Adrenal gland (tissue), 12 donors: ENCODE measurements around the gene GALNT12. TPM values are rescaled to one million over a fixed set of nuclear protein-coding genes. Genes with fewer than 3 reads are reported as not detected.

Experiments
- DNase-seq, 7 donors: peaks; one replicate each; pipeline ENCODE4 v3.0.0-alpha.2; 2019 to 2020
- H3K27ac ChIP-seq, 5 donors: fragments of 200-600 bp; sonication (generic) in 4 of 5; 1 replicate in 3 of 5; 2 replicates in 2 of 5; pipeline versions ENCODE4 v1.5.1 to v1.8.0; 2016 to 2020; ENCODE audit warnings: mild to moderate bottlenecking in 1 of 5
- H3K27me3 ChIP-seq: fragments of 200-600 bp; 2 replicates; pipeline ENCODE4 v1.8.0; 2021
- H3K36me3 ChIP-seq, 2 donors: fragments of 200-600 bp; replicated peaks in 1 of 2; 1 replicate in 1 of 2; 2 replicates in 1 of 2; pipeline versions ENCODE4 v1.5.1 to v1.8.0; 2018 to 2022
- H3K4me1 ChIP-seq, 2 donors: fragments of 200-600 bp; replicated peaks in 1 of 2; 1 replicate in 1 of 2; 2 replicates in 1 of 2; pipeline versions ENCODE4 v1.5.1 to v1.8.0; 2018 to 2021
- H3K4me3 ChIP-seq, 4 donors: fragments of 200-600 bp; sonication (generic) in 3 of 4; one replicate each; pipeline ENCODE4 v1.5.1; 2016 to 2018
- H3K9me3 ChIP-seq, 3 donors: fragments of 200-600 bp; sonication (generic) in 1 of 3; replicated peaks in 1 of 3; 1 replicate in 2 of 3; 2 replicates in 1 of 3; pipeline versions ENCODE4 v1.5.1 to v1.8.0; 2016 to 2021
- POLR2A ChIP-seq, 2 donors: fragments of 450-650 bp; IDR thresholded peaks; one replicate each; pipeline ENCODE4 v1.6.1; 2017; ENCODE audit warnings: antibody characterized with exemption in 2 of 2, mild to moderate bottlenecking in 2 of 2, moderate library complexity in 1 of 2
- WGBS, 4 donors: extraction: QIAGEN DNeasy Blood & Tissue Kit in 2 of 4; methylation state at CpG; one replicate each; pipeline versions ENCODE4 v1.1.5 to v1.1.7; 2013 to 2017; 5-methylcytosine and 5-hydroxymethylcytosine counted together
- intact Hi-C, 2 donors: fragments of 100-400 bp; cut with DNase I; formaldehyde crosslinking; loops; one replicate each; pipeline versions ENCODE4 v1.14.1 to v1.15.0; 2022 to 2023
- polyA plus RNA-seq, 3 donors: library from polyadenylated mRNA; stranded (reverse); fragments of 200-250 nt in 2 of 3; fragments of 350-450 nt in 1 of 3; fragmentation: Illumina TruSeq in 1 of 3; extraction: RNeasy Lipid Tissue Mini Kit (QIAGEN cat#74804) in 1 of 3; gene quantifications; one replicate each; pipeline ENCODE4 v1.2.3, GENCODE V29; 2013 to 2014
- total RNA-seq, 9 donors: library from RNA; depleted of rRNA in 4 of 9; stranded (reverse); fragments of >200 nt in 4 of 9; fragments of 120-200 nt in 1 of 9; fragmentation: NEBNext Ultra II Directional in 1 of 9; extraction: Animal tissue kit (Norgen Biotek cat#: 25700) in 1 of 9; gene quantifications; one replicate each; pipeline versions ENCODE4 v1.1.0 to v1.2.4, GENCODE V29; 2013 to 2023
- TF ChIP-seq, protein P1 (sequence below), 6 experiments: fragments of 450-650 bp in 4 of 6; fragments of 200-600 bp in 2 of 6; sonication (generic) in 1 of 6; IDR thresholded peaks; 1 replicate in 5 of 6; 2 replicates in 1 of 6; pipeline versions ENCODE4 v1.5.1 to v1.8.0; 2016 to 2021; ENCODE audit warnings: antibody characterized with exemption in 6 of 6, mild to moderate bottlenecking in 2 of 6, moderate library complexity in 1 of 6
- donor health status: healthy with polysubstance abuse.
- donor health status: Bipolar disorder and iron deficiency.
- donor health status: DM: yes; HTN: yes; CAD: no.
- donor health status: DM: no; HTN: no; CAD: no.
- donor health status: DM: no; HTN: no; CAD: no.
- donor health status: DM: yes; HTN: yes; CAD: no.

GALNT12 gene
- total and polyA plus RNA-seq, 12 donors = 1.1 to 20.6 (median 4.2) TPM

DNA sequence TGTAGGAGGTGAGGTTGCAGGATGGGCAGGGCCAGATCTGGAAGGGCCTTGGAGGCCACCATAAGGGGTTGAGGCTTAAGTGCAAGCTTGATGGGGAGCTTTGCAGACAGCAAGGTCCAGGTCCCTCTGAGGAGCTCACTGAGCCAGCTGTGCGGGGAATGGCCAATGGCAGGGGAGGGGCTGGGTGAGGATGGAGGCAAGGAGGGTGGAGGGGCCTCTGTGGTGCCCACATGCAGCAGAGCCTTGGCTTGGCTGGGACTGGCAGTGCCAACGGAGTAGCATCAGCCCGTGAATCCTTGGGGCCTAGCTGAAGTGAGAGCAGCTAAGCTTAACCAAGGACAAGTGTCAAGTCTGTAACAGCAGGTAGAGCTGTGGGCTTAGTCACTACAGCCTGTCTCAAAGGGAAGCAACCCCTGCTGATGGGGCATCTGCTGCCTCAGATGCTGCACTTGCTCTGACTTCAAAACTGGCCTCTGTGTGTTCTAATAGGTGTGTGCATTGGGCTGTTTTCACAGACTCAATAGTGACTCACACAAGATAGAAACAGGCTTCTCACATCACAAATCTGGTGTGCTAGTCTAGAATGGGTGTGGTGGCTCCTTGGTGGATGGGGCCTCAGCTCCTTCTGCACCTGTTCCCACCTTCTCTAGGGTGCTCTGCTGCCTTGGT lies 16.3 kb downstream of the GALNT12 start:
- Histone ChIP-seq H3K9me3 (no peaks in the 10 kb centered on the region), H3K27me3 (no peaks in the 10 kb centered on the region), H3K4me3 (no peak overlapping the region), H3K4me1 (no peaks in the 10 kb centered on the region), H3K36me3 (no peaks in the 10 kb centered on the region), H3K27ac (no peak overlapping the region)
- DNase-seq = no peak
- 92 to 96% (median 96%) methylated on average over 3 of the region's 3 CpGs for WGBS, 4 donors
- TF ChIP-seq, protein P1, sequence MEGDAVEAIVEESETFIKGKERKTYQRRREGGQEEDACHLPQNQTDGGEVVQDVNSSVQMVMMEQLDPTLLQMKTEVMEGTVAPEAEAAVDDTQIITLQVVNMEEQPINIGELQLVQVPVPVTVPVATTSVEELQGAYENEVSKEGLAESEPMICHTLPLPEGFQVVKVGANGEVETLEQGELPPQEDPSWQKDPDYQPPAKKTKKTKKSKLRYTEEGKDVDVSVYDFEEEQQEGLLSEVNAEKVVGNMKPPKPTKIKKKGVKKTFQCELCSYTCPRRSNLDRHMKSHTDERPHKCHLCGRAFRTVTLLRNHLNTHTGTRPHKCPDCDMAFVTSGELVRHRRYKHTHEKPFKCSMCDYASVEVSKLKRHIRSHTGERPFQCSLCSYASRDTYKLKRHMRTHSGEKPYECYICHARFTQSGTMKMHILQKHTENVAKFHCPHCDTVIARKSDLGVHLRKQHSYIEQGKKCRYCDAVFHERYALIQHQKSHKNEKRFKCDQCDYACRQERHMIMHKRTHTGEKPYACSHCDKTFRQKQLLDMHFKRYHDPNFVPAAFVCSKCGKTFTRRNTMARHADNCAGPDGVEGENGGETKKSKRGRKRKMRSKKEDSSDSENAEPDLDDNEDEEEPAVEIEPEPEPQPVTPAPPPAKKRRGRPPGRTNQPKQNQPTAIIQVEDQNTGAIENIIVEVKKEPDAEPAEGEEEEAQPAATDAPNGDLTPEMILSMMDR (IDR thresholded peaks at IDR 0.05) = no peak
- no peak for TF ChIP-seq POLR2A (IDR thresholded peaks at IDR 0.05)
- intact Hi-C loops = no loop called here

DNA sequence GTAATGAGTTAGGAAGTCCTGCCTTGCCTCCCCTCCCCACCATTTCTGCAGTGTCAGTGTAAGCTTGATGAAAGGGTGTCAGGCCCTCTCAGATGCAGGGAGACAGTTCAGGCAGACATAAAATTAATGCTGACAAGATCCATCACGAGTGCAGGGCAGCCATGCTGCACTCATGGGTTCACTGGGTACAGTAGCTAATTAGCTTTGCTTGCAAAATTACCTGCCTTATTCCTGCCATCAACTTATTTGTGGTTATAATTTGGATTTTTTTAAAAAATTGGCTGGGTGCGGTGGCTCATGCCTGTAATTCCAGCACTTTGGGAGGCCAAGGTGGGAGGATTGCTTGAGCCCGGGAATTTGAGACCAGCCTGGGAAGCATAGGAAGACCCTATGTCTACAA lies 17.9 kb downstream of the GALNT12 start:
- 77 to 86% (median 85%) methylated on average over 3 of the region's 3 CpGs for WGBS, 4 donors
- Histone ChIP-seq H3K4me1 (no peaks in the 10 kb centered on the region), H3K27ac (no peak overlapping the region), H3K4me3 (no peak overlapping the region), H3K9me3 (no peaks in the 10 kb centered on the region), H3K36me3 (no peaks in the 10 kb centered on the region), H3K27me3 (no peaks in the 10 kb centered on the region)
- intact Hi-C loops = no loop called here
- no peak for TF ChIP-seq POLR2A (IDR thresholded peaks at IDR 0.05)
- TF ChIP-seq, protein P1 (IDR thresholded peaks at IDR 0.05) = no peak
- no peak for DNase-seq

DNA sequence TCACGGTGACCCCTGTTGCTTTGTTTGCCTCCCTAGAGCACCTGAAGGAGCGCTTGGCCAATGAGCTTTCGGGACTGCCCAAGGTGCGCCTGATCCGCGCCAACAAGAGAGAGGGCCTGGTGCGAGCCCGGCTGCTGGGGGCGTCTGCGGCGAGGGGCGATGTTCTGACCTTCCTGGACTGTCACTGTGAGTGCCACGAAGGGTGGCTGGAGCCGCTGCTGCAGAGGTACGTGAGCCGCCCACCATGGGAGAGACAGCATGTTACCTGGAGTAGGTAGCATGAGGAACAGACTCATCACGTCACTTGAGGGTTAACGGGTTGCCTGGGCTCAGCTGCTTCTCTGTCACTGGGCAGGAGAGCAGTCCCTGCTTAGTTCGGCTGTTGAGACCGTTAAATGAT lies 19.2 kb downstream of the GALNT12 start:
- Histone ChIP-seq H3K9me3 (no peaks in the 10 kb centered on the region), H3K27me3 (no peaks in the 10 kb centered on the region), H3K4me1 (no peaks in the 10 kb centered on the region), H3K4me3 (no peak overlapping the region), H3K36me3 (no peaks in the 10 kb centered on the region), H3K27ac (no peak overlapping the region)
- WGBS, 4 donors = 93 to 95% (median 94%) methylated on average over 14 to 20 of the region's 20 CpGs
- intact Hi-C loops = no loop called here
- DNase-seq = no peak
- TF ChIP-seq, protein P1 (IDR thresholded peaks at IDR 0.05) = no peak
- no peak for TF ChIP-seq POLR2A (IDR thresholded peaks at IDR 0.05)

DNA sequence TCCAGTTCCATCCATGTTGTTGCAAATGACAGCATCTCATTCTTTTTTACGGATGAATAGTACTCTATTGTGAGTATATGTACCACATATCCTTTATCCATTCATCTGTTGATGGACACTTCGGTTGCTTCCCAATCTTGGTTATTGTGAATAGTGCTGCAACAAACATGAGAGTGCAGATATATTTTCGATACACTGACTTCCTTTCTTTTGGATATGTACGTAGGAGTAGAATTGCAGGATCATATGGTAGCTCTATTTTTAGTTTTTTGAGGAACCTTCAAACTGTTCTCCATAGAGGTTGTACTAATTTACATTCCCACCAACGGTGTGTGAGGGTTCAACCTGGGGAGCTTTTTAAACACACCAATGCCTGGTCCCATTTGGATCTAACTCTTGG lies 22.3 kb downstream of the GALNT12 start:
- intact Hi-C loops = no loop called here
- Histone ChIP-seq H3K4me1 (peaks cover 0 to 5% of the 10 kb centered on the region in 2 donors), H3K9me3 (no peaks in the 10 kb centered on the region), H3K4me3 (no peak overlapping the region), H3K27ac (no peak overlapping the region), H3K36me3 (no peaks in the 10 kb centered on the region), H3K27me3 (no peaks in the 10 kb centered on the region)
- no peak for DNase-seq
- no peak for TF ChIP-seq POLR2A (IDR thresholded peaks at IDR 0.05)
- TF ChIP-seq, protein P1 (IDR thresholded peaks at IDR 0.05) = no peak
- WGBS, 4 donors = 78 to 89% (median 84%) methylated on average over 5 of the region's 5 CpGs
